CD4-positive, alpha-beta T cell treated with Interleukin-4 for 1 hour (primary cell): ENCODE measurements around the gene POLR2E.
A peak's percentile ranks its signal among the peaks of the same experiment; 100 is the strongest.

ENCODE experiments used
- DNase-seq, 2 donors: peaks; one replicate each; pipeline ENCODE4 v3.0.0-alpha.2; 2020 to 2022

The POLR2E gene

DNA sequence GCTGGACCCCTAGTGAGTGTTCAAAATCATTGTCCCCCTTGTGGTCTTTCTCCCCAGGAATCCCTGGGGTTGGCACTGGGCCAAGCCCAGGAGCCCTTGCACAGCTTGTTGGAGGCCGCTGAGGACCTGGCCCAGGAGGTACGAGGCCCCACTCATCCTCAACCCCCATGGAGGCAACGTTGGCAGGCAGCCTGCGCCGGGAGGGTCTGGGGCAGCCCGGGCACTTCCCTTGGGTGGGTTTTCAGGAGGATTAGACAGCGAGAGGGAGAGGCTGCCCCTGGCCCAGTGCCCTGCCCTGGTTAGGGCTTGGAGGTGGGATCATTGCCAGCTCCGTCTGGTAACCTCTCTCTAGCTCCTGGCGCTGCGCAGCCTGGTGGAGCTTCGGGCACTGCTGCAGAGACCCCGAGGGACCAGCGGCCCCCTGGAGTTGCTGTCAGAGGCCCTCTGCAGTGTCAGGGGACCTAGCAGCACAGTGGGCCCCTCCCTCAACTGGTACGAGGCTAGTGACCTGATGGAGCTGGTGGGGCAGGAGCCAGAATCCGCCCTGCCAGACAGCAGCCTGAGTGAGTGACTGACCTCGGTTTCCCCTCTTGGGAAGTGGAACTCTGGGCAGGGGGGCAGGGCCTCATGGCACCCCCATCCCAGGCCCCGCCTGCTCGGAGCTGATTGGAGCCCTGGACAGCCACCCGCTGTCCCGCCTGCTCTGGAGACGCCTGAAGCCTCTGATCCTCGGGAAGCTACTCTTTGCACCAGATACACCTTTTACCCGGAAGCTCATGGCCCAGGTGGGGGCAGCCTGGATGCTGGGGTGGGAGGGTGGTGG, 52.3 kb downstream of the POLR2E start:
- DNase-seq = no peak

DNA sequence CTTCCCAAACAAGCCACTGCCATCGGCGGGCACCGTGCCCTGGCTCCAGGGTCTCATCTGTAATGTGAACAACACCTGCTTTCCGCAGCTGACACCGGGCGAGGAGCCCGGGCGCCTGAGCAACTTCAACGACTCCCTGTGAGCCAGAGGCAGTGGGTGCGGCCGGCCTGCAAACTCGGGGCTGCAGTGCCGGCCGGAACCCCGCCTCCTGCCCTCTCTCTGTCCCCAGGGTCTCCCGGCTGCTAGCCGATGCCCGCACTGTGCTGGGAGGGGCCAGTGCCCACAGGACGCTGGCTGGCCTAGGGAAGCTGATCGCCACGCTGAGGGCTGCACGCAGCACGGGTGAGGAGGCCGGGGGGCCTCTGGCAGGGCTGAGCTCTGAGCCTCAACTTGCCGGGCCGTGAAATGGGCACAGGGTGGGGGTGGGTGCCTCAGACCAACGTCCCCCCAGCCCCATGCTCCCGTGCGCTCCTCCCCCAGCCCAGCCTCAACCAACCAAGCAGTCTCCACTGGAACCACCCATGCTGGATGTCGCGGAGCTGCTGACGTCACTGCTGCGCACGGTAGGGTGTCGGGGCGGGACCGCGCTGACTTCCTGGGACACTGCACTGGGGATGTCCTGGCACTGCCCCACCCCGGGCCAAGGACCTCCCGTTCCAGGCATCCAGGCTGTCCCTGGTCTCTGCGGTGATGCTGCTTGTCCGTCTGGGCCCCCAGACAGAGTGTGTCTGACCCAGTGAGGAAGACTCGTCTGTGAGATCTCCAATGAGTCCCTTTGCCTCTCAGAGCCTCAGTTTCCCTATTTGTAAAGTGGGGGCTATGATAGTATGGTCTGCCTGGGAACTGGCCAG, 53.1 kb downstream of the POLR2E start:
- no peak for DNase-seq

GRCh38 chr19:1041272-1041834, 53.8 kb downstream of the POLR2E start:
- DNase-seq = no peak

DNA sequence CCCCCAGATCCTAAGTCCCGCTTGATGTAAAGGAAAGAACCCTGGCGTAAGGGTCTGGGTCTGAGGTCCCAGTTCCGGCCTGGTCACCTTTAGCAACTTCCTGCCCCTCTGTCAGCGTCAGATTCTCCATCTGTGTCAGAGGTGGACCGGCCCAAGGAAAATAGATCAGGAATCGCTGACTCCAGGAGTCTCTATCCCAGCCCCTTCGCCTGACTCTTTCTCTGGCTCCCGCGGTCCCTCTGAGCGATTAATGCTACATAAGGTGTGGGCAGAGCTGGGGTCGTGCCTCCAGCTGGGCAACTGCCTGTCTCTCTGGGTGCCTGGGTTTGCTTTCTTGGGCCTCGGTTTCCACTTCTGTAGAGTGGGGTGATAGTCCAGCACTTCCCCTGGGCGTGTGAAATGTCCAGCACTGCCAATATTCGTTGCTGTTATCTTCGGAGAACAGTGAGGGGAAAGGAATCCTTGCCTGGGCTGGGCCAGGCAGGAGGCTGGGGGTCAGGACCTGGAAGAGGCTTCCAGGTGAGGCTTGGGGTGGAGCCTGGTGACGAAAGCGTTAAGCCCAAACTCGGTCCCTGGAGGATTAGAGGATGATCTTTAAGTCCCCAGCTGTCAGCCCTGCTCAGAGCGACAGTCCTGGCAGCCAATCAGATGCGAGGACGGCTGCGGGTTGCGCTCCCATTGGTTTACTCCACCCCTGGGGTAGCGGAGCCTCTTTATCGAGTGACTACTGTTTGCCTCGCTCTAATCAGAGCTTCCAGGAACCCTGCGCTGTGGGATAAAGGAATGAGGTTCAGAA, 54.5 kb downstream of the POLR2E start:
- peak; percentile 93 to 94 for DNase-seq

- DNase-seq = peak; percentile 98 to 99
Measured at GRCh38 chr19:1039646-1040475, 55.3 kb downstream of the POLR2E start, which contains the start of gene ABCA7. TSS of gene ABCA7 (plus strand) at chr19:1040107. CDS start at chr19:1041362, 1,255 bp downstream.

GRCh38 chr19:1038978-1039645, 56.1 kb downstream of the POLR2E start:
- DNase-seq = no peak

GRCh38 chr19:1037621-1038064, 57.5 kb downstream of the POLR2E start:
- no peak for DNase-seq
